ENCODE data around the gene CENPQ. TPM values are rescaled to one million over a fixed set of nuclear protein-coding genes. Genes with fewer than 3 reads are reported as not detected.

The CENPQ gene, protein sequence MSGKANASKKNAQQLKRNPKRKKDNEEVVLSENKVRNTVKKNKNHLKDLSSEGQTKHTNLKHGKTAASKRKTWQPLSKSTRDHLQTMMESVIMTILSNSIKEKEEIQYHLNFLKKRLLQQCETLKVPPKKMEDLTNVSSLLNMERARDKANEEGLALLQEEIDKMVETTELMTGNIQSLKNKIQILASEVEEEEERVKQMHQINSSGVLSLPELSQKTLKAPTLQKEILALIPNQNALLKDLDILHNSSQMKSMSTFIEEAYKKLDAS
- 1 to 10 TPM; 5.2 to 5.4 TPM for total RNA-seq
- polyA plus RNA-seq, result 1 to 10 TPM; 3.6 to 6.1 (median 4.9) TPM
- total RNA-seq, result 0 to 12.8 (median 6.9) reads per million in 6 experiments

DNA sequence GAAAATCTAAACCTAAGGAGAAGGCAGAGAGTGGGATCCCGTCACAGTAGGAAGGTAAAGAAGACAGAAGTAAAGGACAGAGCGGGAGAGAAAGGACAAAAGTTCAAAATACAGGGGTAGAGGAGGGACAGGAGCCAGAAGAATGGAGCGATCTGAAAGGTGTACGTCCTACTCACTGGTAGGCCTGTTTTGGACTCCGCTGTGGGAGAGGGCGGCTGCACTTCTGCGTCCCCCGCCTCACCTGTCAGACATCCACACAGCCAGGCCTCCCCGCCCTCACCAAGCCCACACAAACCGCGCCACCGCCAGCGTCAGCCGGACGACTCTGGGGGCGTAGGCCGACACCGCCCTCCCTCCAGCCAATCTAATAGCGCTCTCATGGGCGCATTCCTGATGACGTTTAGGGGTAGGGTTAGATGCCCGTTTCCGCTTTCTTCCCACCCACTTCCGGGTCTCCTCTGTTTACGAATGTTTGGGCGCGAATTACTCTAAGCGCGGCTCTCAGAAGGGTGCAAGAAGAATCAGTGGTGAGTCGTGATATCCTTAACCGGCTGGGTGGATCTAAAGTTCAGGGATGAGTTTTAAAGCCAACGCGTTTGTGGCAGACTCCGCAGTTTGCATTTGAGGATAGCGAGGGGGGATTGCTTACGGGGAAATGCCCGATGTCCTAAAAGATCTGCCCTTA, at the start of gene CENPQ, which contains the start of gene MMUT:
CENPQ (plus strand) TSS at position 444 of the 685 bp plus-strand sequence. CDS start 6,807 bp downstream, outside the sequence.
MMUT (minus strand) TSS at position 327 of the 685 bp plus-strand sequence. CDS start 3,787 bp downstream, outside the sequence.
- POLR2A ChIA-PET, result no interaction called here
- Mint-ChIP-seq H3K4me1 (peaks cover 29 to 68% (median 61%) of the 10 kb centered on the region in 4 donors), H3K9me3 (no peaks in the 10 kb centered on the region), H3K36me3 (peaks cover 0 to 13% (median 6%) of the 10 kb centered on the region in 3 donors), H3K4me3 (peak within 1 kb of the TSS; percentile 94 to 100 (median 96)), H3K27ac (peak within 1 kb of the TSS; percentile 93 to 99 (median 96)), H3K27me3 (no peaks in the 10 kb centered on the region)
- ATAC-seq (peak; percentile 95 to 99), DNase-seq (peak; percentile 74 to 96 (median 92))

DNA sequence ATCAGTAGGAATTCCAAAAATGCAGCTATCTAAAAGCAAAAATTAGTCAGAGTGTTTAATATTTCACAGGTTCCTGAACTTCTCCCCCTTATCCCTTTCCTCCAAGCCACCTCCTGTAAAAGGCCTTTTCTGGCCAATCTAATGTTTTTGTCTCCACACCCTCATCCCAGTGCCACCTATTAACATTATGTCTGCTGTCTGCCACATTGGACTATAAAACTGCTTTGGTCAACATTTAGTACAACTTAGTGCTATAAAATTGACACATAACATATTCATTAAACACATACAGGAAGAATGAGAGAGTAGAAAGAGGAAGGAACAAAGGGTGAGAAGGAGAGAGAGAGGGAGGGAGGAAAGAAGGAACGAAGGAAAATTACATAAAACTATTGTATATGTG, 47.8 kb upstream of the CENPQ start:
- no peaks in the 10 kb centered on the region for H3K36me3 Mint-ChIP-seq
- H3K27me3 Mint-ChIP-seq, result peaks cover 0 to 9% (median 5%) of the 10 kb centered on the region in 5 donors
- no peak for ATAC-seq
- no peaks in the 10 kb centered on the region for H3K4me1 Mint-ChIP-seq
- H3K4me3 Mint-ChIP-seq, result no peak overlapping the region
- H3K9me3 Mint-ChIP-seq, result no peaks in the 10 kb centered on the region
- no peak for DNase-seq
- H3K27ac Mint-ChIP-seq, result no peak overlapping the region
- POLR2A ChIA-PET, result no interaction called here

DNA sequence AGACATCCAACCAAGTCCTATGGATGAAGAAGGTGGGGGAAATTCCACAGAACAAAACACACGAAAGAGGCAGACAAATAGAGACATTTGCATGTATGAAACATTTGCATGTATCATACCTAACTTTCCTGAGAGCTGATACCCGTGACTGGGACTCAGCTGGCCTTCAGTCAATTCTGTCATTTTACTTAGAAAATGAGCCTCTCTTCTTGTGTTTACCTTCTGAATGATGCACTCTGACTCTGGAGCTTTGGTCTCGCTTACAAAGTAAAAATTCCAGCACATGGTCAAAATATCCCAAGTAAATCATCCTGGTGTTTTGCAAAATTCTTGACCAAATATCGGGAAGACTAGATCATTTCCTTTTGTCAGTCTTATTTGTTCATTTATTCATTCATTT, 47.0 kb upstream of the CENPQ start:
- DNase-seq (no peak), ATAC-seq (no peak)
- Mint-ChIP-seq H3K4me3 (no peak overlapping the region), H3K36me3 (no peaks in the 10 kb centered on the region), H3K9me3 (no peaks in the 10 kb centered on the region), H3K4me1 (no peaks in the 10 kb centered on the region), H3K27ac (no peak overlapping the region), H3K27me3 (peaks cover 2 to 9% (median 5%) of the 10 kb centered on the region in 5 donors)
- POLR2A ChIA-PET, result no interaction called here

DNA sequence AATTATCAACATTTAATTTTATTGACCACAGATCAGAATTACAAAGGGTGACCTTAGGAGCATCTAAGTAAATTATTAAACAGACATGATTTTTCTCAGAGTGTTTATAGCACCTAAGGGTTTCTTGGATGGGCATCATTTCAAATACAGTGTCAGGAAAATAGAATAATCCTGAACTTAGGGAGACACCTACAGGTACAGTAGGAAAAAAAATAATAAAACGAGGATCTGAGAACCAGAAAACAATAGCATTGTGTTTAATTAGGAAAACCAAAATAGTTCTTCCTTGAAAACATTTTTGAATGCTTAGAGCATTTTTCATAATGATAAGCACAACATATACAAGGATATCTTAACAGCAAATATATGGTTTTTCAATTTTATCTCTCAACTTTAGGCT, 39.4 kb upstream of the CENPQ start:
- peaks cover 0 to 2% (median 0%) of the 10 kb centered on the region in 5 donors for H3K27me3 Mint-ChIP-seq
- DNase-seq (no peak), ATAC-seq (no peak)
- H3K4me3 Mint-ChIP-seq, result no peak overlapping the region
- no peaks in the 10 kb centered on the region for H3K4me1 Mint-ChIP-seq
- peaks cover 5 to 9% (median 6%) of the 10 kb centered on the region in 3 donors for H3K36me3 Mint-ChIP-seq
- POLR2A ChIA-PET, result no interaction called here
- no peak overlapping the region for H3K27ac Mint-ChIP-seq
- H3K9me3 Mint-ChIP-seq, result peaks cover 0 to 3% (median 0%) of the 10 kb centered on the region in 9 donors

DNA sequence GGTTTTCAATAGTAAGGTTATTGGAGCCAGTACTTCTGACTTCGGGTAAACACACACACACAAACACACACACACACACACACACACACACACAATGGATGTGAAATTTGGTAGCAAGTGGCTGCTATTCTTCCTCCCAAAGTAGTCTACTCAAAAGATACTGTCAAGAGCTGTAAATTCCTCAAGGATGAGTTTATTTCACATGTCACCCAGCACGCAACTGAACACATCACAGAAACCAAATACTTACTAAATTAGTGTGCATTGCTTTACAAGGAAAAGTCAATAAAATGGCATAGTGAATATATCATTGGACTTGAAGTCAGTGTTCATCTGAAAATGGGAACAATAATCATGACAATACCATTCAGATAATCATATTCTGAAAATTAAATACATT, 33.0 kb upstream of the CENPQ start:
- Mint-ChIP-seq H3K4me3 (no peak overlapping the region), H3K27ac (no peak overlapping the region), H3K9me3 (peaks cover 0 to 3% (median 0%) of the 10 kb centered on the region in 9 donors), H3K4me1 (no peaks in the 10 kb centered on the region), H3K36me3 (peaks cover 15 to 58% (median 43%) of the 10 kb centered on the region in 3 donors), H3K27me3 (no peaks in the 10 kb centered on the region)
- no peak for ATAC-seq
- POLR2A ChIA-PET, result no interaction called here
- DNase-seq, result no peak

DNA sequence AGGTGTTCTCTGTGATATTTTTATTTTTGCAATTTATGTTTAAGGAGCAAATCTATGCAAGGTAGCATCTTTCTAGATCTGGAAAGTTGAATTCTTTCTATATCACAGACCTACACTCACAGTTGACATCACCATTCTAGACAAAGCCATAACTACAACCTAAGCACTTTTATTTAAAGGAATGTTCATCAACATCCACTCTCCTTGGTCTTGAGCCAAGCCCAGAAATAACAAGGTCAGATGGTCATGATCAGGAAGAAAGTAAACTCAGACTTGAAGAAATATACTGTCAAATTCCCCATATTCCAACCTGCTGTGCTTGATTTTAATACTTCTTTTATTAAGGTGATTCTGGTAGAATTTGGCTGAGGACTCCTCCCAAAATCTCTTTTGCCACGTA, 32.3 kb upstream of the CENPQ start:
- H3K4me1 Mint-ChIP-seq, result no peaks in the 10 kb centered on the region
- H3K36me3 Mint-ChIP-seq, result peaks cover 19 to 65% (median 49%) of the 10 kb centered on the region in 3 donors
- no peak overlapping the region for H3K27ac Mint-ChIP-seq
- no peak overlapping the region for H3K4me3 Mint-ChIP-seq
- H3K9me3 Mint-ChIP-seq, result peaks cover 0 to 3% (median 0%) of the 10 kb centered on the region in 9 donors
- DNase-seq, result no peak
- POLR2A ChIA-PET, result no interaction called here
- no peak for ATAC-seq
- no peaks in the 10 kb centered on the region for H3K27me3 Mint-ChIP-seq

DNA sequence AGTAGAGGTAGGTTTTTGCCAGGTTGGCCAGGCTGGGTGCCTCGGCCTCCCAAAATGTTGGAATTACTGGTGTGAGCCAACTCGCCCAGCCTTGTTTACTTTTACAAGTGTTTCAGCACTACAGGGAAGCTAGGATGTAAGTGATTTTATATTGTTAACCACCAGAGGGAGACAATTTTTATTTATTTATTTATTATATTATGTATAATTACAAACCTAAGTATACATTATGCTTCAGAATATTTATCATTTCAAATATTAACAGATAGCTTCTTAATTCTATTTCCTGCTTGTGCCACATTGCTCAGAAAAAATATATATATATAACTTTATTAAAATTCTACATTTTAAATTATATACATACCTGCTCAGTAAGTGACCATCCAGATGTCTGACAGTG, 9.9 kb upstream of the CENPQ start:
- H3K27ac Mint-ChIP-seq, result no peak overlapping the region
- H3K36me3 Mint-ChIP-seq, result peaks cover 0 to 65% (median 14%) of the 10 kb centered on the region in 3 donors
- ATAC-seq (no peak), DNase-seq (no peak)
- H3K9me3 Mint-ChIP-seq, result no peaks in the 10 kb centered on the region
- no peaks in the 10 kb centered on the region for H3K27me3 Mint-ChIP-seq
- H3K4me1 Mint-ChIP-seq, result peaks cover 0 to 7% (median 1%) of the 10 kb centered on the region in 4 donors
- no peak overlapping the region for H3K4me3 Mint-ChIP-seq
- POLR2A ChIA-PET, result no interaction called here

DNA sequence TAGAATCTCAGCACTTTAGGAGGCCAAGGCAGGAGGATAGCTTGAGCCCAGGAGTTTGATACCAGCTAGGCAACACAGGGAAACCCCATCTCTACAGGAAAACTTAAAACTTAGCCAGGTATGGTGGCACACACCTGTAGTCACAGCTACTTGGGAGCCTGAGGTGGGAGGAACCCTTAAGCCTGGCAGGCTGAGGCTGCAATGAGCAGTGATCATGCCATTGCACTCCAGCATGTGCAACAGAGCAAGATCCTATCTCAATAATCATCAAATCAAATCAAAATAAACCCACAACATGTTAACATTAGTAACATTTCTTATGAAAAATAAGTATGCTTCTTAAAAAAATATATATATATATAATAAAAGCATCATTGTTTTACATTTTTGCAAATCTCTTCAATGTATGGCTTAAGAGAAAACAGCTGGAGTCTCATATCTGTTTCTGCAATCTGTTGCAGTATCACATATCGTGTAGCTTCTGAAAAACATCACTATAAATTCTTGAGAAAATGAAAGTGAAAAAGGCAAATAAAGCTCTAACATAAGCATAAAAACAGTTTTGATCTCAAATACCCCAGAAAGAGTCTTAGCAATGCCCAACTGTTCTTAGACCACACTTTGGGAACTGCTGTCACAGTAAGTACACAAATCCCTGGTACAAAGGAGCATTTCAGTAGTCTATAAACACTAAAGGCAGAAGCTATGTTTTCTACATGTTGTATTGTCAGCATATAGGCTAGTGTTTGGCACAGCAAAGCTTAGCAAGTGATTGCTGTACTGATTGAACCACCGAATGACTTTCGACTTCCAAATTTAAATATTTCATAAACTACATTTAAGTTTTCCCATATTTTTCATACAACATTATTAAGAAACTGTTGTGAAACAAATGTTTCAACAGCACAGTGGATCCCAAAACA, 8.1 kb upstream of the CENPQ start:
- H3K4me1 Mint-ChIP-seq, result peaks cover 0 to 22% (median 11%) of the 10 kb centered on the region in 4 donors
- H3K4me3 Mint-ChIP-seq, result no peak overlapping the region
- no peaks in the 10 kb centered on the region for H3K9me3 Mint-ChIP-seq
- H3K36me3 Mint-ChIP-seq, result peaks cover 0 to 61% (median 18%) of the 10 kb centered on the region in 3 donors
- ATAC-seq (no peak), DNase-seq (no peak)
- no peaks in the 10 kb centered on the region for H3K27me3 Mint-ChIP-seq
- POLR2A ChIA-PET, result no interaction called here
- H3K27ac Mint-ChIP-seq, result no peak overlapping the region

DNA sequence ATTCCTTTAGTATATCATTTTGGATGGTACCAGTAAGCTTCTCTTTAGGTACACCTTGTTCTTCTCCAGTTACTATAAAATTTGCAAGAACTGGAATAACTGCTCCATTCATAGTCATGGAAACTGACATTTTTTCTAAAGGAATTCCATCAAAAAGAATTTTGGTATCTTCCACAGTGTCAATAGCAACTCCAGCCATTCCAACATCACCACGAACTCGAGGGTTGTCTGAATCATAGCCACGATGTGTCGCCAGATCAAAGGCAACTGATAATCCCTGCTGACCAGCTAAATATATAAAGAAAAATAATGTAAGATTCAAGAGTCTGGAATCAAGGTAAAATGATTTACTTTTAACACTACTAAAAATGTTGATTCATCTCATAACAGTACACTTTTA, 5.4 kb upstream of the CENPQ start:
- POLR2A ChIA-PET, result no interaction called here
- ATAC-seq (no peak), DNase-seq (no peak)
- Mint-ChIP-seq H3K4me3 (no peak overlapping the region), H3K4me1 (peaks cover 12 to 37% (median 33%) of the 10 kb centered on the region in 4 donors), H3K27me3 (no peaks in the 10 kb centered on the region), H3K36me3 (peaks cover 0 to 40% (median 12%) of the 10 kb centered on the region in 3 donors), H3K27ac (no peak overlapping the region), H3K9me3 (no peaks in the 10 kb centered on the region)

DNA sequence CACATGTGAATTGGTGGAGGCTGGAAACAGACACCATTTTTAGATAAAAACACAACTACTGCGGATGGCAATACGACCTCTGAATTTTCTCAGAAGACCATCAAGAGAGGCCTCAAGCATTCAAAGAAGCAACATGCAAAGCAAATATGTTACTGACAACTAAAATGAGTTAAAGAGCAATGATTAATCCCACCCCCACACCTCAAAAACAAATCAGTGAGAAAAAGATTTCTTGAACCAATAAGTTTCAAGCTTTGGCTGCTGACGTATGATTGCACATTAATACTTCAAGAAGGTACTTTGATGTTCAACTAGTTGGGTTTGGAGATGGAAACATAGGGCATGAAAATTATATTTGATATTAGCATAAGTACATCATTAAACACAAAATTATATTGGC, 1.1 kb upstream of the CENPQ start:
- POLR2A ChIA-PET, result interaction anchor here (0.6 kb wide), 1 partner anchor 14 kb away, joined by 3 read pairs; no protein-coding TSS in a partner anchor
- H3K4me3 Mint-ChIP-seq, result peak overlapping the region; percentile 94 to 100 (median 96)
- H3K27ac Mint-ChIP-seq, result peak overlapping the region; percentile 71 to 99 (median 96)
- DNase-seq (peak in 2 of 10 donors; percentile 19 to 34), ATAC-seq (no peak)
- no peaks in the 10 kb centered on the region for H3K9me3 Mint-ChIP-seq
- no peaks in the 10 kb centered on the region for H3K27me3 Mint-ChIP-seq
- peaks cover 29 to 64% (median 60%) of the 10 kb centered on the region in 4 donors for H3K4me1 Mint-ChIP-seq
- H3K36me3 Mint-ChIP-seq, result peaks cover 0 to 20% (median 9%) of the 10 kb centered on the region in 3 donors

DNA sequence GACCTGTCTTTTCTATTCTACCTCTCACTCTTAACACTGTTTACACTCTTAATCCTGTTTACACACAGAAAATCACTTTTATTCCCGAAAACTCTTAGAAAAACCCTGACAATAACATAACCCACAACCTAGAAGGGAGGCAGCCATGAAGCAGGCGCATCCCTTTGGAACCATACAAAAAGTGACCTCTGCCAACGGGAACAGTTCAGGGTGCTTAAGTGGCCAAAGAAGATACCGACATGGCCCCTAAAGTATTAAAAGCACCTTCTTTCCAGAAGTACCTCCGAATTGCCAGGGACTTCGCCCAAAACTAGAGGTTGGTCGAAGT, 607 bp upstream of the CENPQ start:
- no peak for DNase-seq
- peak in 1 of 2 donors; percentile 4 for ATAC-seq
- peak overlapping the region; percentile 93 to 99 (median 96) for H3K27ac Mint-ChIP-seq
- H3K4me1 Mint-ChIP-seq, result peaks cover 29 to 64% (median 60%) of the 10 kb centered on the region in 4 donors
- peaks cover 0 to 17% (median 6%) of the 10 kb centered on the region in 3 donors for H3K36me3 Mint-ChIP-seq
- peak overlapping the region; percentile 94 to 100 (median 96) for H3K4me3 Mint-ChIP-seq
- H3K9me3 Mint-ChIP-seq, result no peaks in the 10 kb centered on the region
- no peaks in the 10 kb centered on the region for H3K27me3 Mint-ChIP-seq
- POLR2A ChIA-PET, result no interaction called here

DNA sequence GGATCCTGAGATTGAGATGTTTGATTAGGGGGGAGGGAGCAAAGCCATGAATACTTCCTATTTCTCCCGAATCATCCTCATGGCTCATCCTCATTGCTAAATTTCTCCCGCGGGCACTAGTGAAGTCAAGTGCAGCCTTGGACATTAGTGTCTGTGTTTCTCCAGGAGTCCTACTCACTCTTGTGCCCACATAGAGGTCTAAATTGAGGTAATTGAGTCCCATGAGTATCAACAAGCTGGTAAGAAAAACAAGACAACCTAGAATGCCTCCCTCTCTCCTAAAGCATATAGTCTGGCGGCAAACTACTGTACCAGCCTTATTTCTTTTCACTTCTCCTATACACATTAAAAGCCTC, 420 bp downstream of the CENPQ start:
- Mint-ChIP-seq H3K27ac (peak overlapping the region; percentile 93 to 99 (median 96)), H3K36me3 (peaks cover 0 to 7% (median 3%) of the 10 kb centered on the region in 3 donors), H3K27me3 (no peaks in the 10 kb centered on the region), H3K4me1 (peaks cover 29 to 70% (median 60%) of the 10 kb centered on the region in 4 donors), H3K4me3 (peak overlapping the region; percentile 94 to 100 (median 96)), H3K9me3 (no peaks in the 10 kb centered on the region)
- DNase-seq, result no peak
- POLR2A ChIA-PET, result no interaction called here
- no peak for ATAC-seq
